Esophagus muscularis mucosa (tissue), 4 donors: ENCODE measurements around the gene RNF217. TPM values are rescaled to one million over a fixed set of nuclear protein-coding genes. Genes with fewer than 3 reads are reported as not detected.

Experiments used
- DNase-seq: peaks from one replicate; pipeline ENCODE4 v3.0.0-alpha.2; 2017; ENCODE audit errors: extremely low spot score
- H3K27ac ChIP-seq, 4 donors: fragments of 200-600 bp; sonication (generic); replicated peaks in 1 of 4; 1 replicate in 3 of 4; 2 replicates in 1 of 4; pipeline ENCODE4 v1.5.1; 2016 to 2019; ENCODE audit warnings: mild to moderate bottlenecking in 1 of 4
- H3K27me3 ChIP-seq, 4 donors: fragments of 200-600 bp; sonication (generic); one replicate each; pipeline versions ENCODE4 v1.5.1 to v1.6.0; 2016 to 2019
- H3K36me3 ChIP-seq, 4 donors: fragments of 200-600 bp; sonication (generic); one replicate each; pipeline ENCODE4 v1.5.1; 2016 to 2019
- H3K4me1 ChIP-seq, 4 donors: fragments of 200-600 bp; sonication (generic); one replicate each; pipeline ENCODE4 v1.5.1; 2016 to 2019
- H3K4me3 ChIP-seq, 4 donors: fragments of 200-600 bp; sonication (generic); 1 replicate in 2 of 4; 2 replicates in 2 of 4; pipeline ENCODE4 v1.5.1; 2016 to 2019; ENCODE audit warnings: mild to moderate bottlenecking in 4 of 4, moderate library complexity in 1 of 4
- H3K9me3 ChIP-seq, 4 donors: fragments of 200-600 bp; sonication (generic); 1 replicate in 3 of 4; 2 replicates in 1 of 4; pipeline ENCODE4 v1.5.1; 2016 to 2019
- CTCF ChIP-seq, 3 experiments: fragments of 200-600 bp in 2 of 3; fragments of 450-650 bp in 1 of 3; sonication (generic) in 2 of 3; IDR thresholded peaks; one replicate each; pipeline ENCODE4 v1.5.1; 2017 to 2019; ENCODE audit warnings: antibody characterized with exemption in 3 of 3, mild to moderate bottlenecking in 2 of 3, moderate library complexity in 1 of 3
- EP300 ChIP-seq: sonication (generic); formaldehyde crosslinking; IDR thresholded peaks from one replicate; pipeline ENCODE4 v1.6.1; 2017; ENCODE audit warnings: antibody characterized with exemption
- POLR2A ChIP-seq: fragments of 450-650 bp; IDR thresholded peaks from one replicate; pipeline ENCODE4 v1.6.1; 2017; ENCODE audit warnings: antibody characterized with exemption, moderate library complexity, mild to moderate bottlenecking, low read depth
- POLR2AphosphoS5 ChIP-seq, 2 donors: sonication (generic); formaldehyde crosslinking; IDR thresholded peaks; one replicate each; pipeline ENCODE4 v1.6.1; 2017; ENCODE audit warnings: antibody characterized with exemption in 2 of 2
- WGBS: methylation state at CpG from one replicate; pipeline ENCODE4 v1.1.5; 2018; 5-methylcytosine and 5-hydroxymethylcytosine counted together
- intact Hi-C: fragments of 100-400 bp; cut with DNase I; formaldehyde crosslinking; loops from one replicate; pipeline ENCODE4 v1.15.1; 2023
- total RNA-seq, 4 donors: library from RNA; depleted of rRNA; stranded (reverse); fragments of >200 nt; gene quantifications; one replicate each; pipeline versions ENCODE4 v1.1.0 to v1.2.1, GENCODE V29; 2016

RNF217 gene
- total RNA-seq, 4 donors from 2014 or later, result 20.0 to 34.9 (median 23.2) TPM

- Histone ChIP-seq H3K27ac (peak overlapping the region; percentile 50 to 63 (median 59)), H3K4me3 (no peak overlapping the region), H3K36me3 (no peaks in the 10 kb centered on the region), H3K9me3 (peaks cover 0 to 5% (median 0%) of the 10 kb centered on the region in 4 donors), H3K4me1 (peaks cover 4 to 38% (median 29%) of the 10 kb centered on the region in 4 donors), H3K27me3 (no peaks in the 10 kb centered on the region)
- DNase-seq, result no peak
- no peak for TF ChIP-seq POLR2A
- peak; percentile 5 to 31 for TF ChIP-seq POLR2AphosphoS5 (IDR thresholded peaks at IDR 0.05)
- WGBS, result 42% methylated on average over 5 of the region's 5 CpGs
- intact Hi-C loops, result loop anchor here (5.0 kb wide), 1 partner anchor 133 kb away; the partner anchor contains the start of gene RNF217
Measured at GRCh38 chr6:125095580-125096301, 133.5 kb downstream of the RNF217 start.

GRCh38 chr6:125097186-125097585 lies 134.9 kb downstream of the RNF217 start:
- WGBS, result 90% methylated on average over 2 of the region's 2 CpGs
- Histone ChIP-seq H3K36me3 (no peaks in the 10 kb centered on the region), H3K9me3 (peaks cover 0 to 5% (median 0%) of the 10 kb centered on the region in 4 donors), H3K27ac (peak overlapping the region in 1 of 4 donors; percentile 63), H3K27me3 (no peaks in the 10 kb centered on the region), H3K4me3 (no peak overlapping the region), H3K4me1 (peaks cover 6 to 52% (median 41%) of the 10 kb centered on the region in 4 donors)
- TF ChIP-seq CTCF (IDR thresholded peaks at IDR 0.05) (no peak), EP300 (no peak), POLR2AphosphoS5 (IDR thresholded peaks at IDR 0.05) (no peak), POLR2A (no peak)
- DNase-seq, result no peak
- intact Hi-C loops, result loop anchor here (5.0 kb wide), 1 partner anchor 135 kb away; the partner anchor contains the start of gene RNF217

- Histone ChIP-seq H3K36me3 (no peaks in the 10 kb centered on the region), H3K27ac (no peak overlapping the region), H3K27me3 (no peaks in the 10 kb centered on the region), H3K9me3 (peaks cover 0 to 5% (median 0%) of the 10 kb centered on the region in 4 donors), H3K4me3 (no peak overlapping the region), H3K4me1 (peaks cover 11 to 63% (median 51%) of the 10 kb centered on the region in 4 donors)
- DNase-seq, result no peak
- no peak for TF ChIP-seq POLR2A
- WGBS, result 86% methylated on average over 4 of the region's 4 CpGs
- intact Hi-C loops, result loop anchor here (5.0 kb wide), 1 partner anchor 136 kb away; the partner anchor contains the start of gene RNF217
Measured at GRCh38 chr6:125098253-125098652, 136.0 kb downstream of the RNF217 start.

GRCh38 chr6:125099211-125100073 lies 137.2 kb downstream of the RNF217 start:
- no peak for DNase-seq
- intact Hi-C loops, result loop anchor here (5.0 kb wide), 1 partner anchor 137 kb away; the partner anchor contains the start of gene RNF217
- 3% methylated on average over 36 of the region's 48 CpGs for WGBS
- peak overlapping the region; percentile 31 to 47 (median 36) for H3K27ac ChIP-seq
- TF ChIP-seq POLR2AphosphoS5 (IDR thresholded peaks at IDR 0.05), result peak; percentile 52 to 64
- no peak for TF ChIP-seq POLR2A
- no peaks in the 10 kb centered on the region for H3K27me3 ChIP-seq
- peak overlapping the region; percentile 55 to 62 (median 61) for H3K4me3 ChIP-seq
- H3K36me3 ChIP-seq, result no peaks in the 10 kb centered on the region
- peaks cover 0 to 5% (median 0%) of the 10 kb centered on the region in 4 donors for H3K9me3 ChIP-seq
- H3K4me1 ChIP-seq, result peaks cover 11 to 73% (median 56%) of the 10 kb centered on the region in 4 donors

GRCh38 chr6:125100074-125100652 lies 137.9 kb downstream of the RNF217 start:
- intact Hi-C loops, result no loop called here
- no peak for DNase-seq
- Histone ChIP-seq H3K9me3 (no peaks in the 10 kb centered on the region), H3K4me1 (peaks cover 11 to 72% (median 56%) of the 10 kb centered on the region in 4 donors), H3K27me3 (no peaks in the 10 kb centered on the region), H3K36me3 (no peaks in the 10 kb centered on the region), H3K27ac (peak overlapping the region in 2 of 4 donors; percentile 47 to 67), H3K4me3 (peak overlapping the region; percentile 55 to 62 (median 61))
- 93% methylated on average over 10 of the region's 10 CpGs for WGBS
- TF ChIP-seq EP300, result no peak
- no peak for TF ChIP-seq POLR2AphosphoS5 (IDR thresholded peaks at IDR 0.05)
- TF ChIP-seq CTCF (IDR thresholded peaks at IDR 0.05), result no peak
- TF ChIP-seq POLR2A, result no peak
